Measurements from ENCODE around the gene ITGA8.
"Not testable (repeated sequence)": the region's sequence is repeated elsewhere in the genome, so short reads cannot be mapped to it uniquely, and the experiment has no call there.

Gene ITGA8

GRCh38 chr10:15684768-15685167, 35.0 kb downstream of the ITGA8 start:
- no peak for DNase-seq

- no peak for DNase-seq
Observed at GRCh38 chr10:15681076-15681475, 38.6 kb downstream of the ITGA8 start.

DNA sequence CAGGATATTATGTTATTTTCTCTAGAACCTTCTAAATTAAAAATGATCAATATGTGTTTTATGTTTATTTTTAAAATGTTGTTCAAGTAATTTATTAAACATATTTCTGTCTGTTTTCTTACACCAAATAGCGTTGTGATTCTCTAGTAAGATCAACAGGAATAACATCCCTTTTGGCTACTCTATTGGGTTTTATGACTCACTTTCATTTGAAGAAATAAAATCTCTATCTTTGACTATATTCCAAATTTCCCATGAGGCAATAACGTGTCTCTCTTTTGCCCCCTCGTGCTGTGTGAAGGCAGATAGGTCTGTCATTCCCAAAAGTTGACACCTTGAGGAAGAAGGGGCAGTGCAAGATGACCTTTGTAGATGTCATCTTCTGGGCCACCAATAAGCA, 40.9 kb downstream of the ITGA8 start:
- no peak for DNase-seq

DNA sequence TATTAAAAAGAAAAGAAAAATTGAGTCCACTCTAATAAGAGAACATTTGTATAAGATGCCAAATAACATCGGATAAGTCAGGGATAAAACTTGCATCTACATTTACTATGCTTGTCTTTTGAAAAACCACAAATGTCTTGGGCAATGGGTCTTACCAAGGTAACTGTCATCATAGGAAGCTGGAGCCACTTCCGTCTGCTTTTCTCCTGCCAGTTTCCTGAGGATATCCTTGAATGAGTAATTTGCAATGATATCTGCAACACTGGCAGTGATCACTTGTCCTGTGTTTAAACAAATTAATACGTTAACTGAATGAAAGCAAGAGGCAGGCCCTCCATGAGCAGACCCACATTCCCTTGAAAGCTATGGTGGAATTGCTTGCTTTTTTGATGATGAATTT, 47.3 kb downstream of the ITGA8 start:
- no peak for DNase-seq

DNA sequence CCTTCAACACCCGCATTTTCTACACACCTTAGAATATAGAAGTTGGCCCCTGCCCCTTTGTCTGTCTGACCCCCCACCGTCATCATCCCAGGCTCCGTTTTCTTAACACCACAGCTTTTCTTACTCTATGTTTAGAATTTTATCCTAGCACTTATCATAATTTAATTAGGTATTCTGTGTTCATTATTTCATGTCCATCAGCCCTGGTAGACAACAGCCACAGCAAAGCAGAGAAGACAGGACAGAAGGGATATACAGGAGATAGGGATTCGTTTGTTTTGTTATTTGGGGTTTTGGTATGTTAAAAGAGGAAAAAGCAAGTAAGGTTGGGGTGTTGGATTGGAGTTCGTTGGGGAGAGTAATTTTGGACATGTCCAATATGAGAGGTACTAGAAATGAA, 48.8 kb downstream of the ITGA8 start:
- DNase-seq, result no peak

DNA sequence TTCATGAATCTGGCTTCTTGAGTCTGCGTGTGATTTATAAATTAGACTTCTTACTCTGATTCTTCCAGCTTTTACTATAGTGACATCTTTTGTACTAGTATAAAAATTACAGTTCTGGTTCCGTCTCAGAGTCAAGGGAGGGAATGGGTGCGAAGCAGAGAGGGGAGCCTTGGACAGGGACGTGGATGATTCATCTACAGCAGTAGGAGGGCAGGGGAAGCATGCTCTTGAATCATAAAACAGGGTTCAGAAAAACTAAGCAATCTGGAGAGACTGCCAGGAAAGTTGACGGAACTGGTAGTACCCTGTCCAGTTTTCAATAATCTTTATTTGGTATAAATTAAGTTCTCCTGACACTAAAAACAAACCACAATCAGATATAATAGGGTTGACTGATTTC, 58.1 kb downstream of the ITGA8 start:
- peak in 1 of 51 donors; percentile 2 for DNase-seq

GRCh38 chr10:15660990-15661389, 58.7 kb downstream of the ITGA8 start:
- no peak for DNase-seq

GRCh38 chr10:15658069-15658702, 61.5 kb downstream of the ITGA8 start:
- DNase-seq, result no peak

DNA sequence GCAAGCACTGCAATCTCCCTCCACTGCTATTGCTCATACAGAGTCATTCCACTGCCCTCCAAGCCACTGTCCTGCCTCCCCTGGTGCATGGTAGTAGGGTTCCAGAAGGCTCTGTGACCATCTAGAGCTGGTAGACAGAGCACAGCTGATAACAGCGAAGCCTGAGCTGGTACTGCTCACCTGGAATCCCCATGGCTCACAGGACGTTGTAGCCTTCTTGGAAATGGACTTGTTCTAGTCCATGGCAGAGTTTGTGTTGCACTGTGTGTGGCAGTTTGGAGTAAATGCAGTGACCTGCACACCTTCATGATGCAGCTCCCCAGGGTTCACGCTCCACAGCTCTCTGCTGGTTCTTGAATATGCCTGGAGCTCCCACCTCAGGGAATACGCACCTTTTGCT, 67.0 kb downstream of the ITGA8 start:
- no peak for DNase-seq

- no peak for DNase-seq
Observed at GRCh38 chr10:15652117-15652516, 67.6 kb downstream of the ITGA8 start.

DNA sequence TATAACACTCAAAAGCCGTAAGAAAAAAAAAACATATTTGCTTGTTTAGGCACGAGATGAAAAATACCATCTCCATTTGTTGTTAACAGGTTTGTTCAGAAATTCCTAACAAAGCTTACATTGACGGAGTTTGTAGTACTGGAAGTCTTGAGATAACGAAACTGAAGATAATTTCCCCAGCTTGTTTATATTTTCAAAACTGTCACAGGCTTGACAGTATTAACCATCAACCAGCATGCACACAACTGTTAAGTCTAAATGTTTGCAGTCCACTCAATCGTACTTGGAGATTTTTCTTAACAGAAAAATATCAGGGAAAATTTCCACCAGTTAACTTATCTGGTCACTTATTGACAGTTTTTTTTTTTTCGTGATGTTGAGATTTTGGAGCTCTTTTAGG, 68.5 kb downstream of the ITGA8 start:
- no peak for DNase-seq

- DNase-seq, result no peak
Observed at GRCh38 chr10:15642095-15642494, 77.6 kb downstream of the ITGA8 start.

DNA sequence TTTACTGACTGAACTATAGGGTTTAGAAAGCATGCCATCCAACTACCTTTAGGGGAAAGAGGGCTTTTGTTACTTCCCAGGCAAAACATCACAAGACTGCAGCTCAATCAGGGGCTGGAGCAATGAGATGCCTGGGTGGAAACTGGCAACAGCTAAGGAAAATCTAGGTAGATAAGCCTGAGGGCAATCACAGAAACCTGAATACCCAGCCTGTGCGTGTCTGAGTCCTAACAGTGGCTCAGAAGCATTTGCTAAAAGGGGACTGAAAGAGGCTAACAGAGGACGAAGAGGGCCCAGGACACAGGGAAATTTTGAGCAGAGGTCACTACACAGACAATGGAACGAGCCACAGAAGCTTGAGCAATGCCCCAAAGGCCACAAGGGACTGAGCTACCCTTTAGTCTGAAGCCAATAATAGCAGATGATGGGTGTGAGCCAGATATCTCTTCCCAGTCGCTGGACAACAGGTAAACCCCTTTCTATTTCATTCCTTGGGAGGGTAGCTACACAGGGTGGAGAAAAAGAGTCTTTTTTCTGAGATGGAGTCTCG, 79.1 kb downstream of the ITGA8 start:
- DNase-seq, result no peak

GRCh38 chr10:15636446-15636845, 83.3 kb downstream of the ITGA8 start:
- peak in 1 of 51 donors; percentile 21 for DNase-seq

GRCh38 chr10:15632456-15633091, 87.1 kb downstream of the ITGA8 start:
- no peak for DNase-seq

DNA sequence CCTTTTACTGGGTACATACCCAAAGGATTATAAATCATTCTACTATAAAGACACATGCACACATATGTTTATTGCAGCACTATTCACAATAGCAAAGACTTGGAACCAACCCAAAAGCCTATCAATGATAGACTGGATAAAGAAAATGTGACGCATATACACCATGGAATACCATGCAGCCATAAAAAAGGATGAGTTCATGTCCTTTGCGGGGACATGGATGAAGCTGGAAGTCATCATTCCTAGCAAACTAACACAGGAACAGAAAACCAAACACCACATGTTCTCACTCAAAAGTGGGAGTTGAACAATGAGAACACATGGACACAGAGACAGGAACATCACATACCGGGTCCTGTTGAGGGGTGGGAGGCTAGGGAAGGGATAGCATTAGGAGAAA, 88.5 kb downstream of the ITGA8 start:
- DNase-seq, result not testable (repeated sequence)

- no peak for DNase-seq
Observed at GRCh38 chr10:15630353-15630752, 89.4 kb downstream of the ITGA8 start.

DNA sequence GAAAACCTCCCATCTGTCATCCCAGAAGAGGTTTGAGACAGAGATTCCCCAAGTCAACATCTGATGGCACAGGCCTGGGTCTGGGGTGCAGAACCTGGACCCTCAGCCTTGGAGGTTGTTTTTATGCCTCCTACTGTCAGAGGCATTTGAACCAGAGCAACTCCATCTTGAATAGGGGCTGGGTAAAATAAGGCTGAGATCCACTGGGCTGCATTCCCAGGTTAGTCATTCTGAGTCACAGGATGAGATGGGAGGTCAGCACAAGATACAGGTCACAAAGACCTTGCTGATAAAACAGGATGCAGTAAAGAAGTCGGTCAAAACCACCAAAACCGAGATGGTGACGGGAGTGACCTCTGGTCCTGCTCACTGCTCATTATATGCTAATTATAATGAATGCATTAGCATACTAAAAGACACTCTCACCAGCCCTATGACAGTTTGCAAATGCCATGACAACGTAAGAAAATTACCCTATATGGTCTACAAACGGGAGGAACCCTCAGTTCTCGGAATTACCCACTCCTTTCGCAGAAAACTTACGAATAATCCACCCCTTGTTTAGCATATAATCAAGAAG, 92.0 kb downstream of the ITGA8 start:
- no peak for DNase-seq

DNA sequence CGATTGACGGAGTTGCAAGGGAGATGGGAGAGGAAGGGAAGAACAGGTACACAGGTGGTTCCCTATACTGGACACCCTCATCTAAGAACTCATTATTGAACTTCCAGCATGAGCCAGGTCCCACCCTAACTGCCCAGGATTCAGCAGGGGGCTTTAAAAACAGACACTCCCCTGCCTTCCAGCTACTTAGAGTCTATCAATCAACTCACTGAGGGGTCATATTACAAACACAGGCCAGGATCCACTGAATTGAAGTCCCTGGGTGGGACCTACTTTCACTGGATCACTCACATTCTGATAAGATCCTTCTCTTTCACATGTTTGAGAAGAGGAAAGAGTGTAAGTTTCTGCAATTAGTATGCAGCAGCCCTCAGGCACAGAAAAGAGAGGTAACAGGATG, 92.8 kb downstream of the ITGA8 start:
- DNase-seq, result no peak

DNA sequence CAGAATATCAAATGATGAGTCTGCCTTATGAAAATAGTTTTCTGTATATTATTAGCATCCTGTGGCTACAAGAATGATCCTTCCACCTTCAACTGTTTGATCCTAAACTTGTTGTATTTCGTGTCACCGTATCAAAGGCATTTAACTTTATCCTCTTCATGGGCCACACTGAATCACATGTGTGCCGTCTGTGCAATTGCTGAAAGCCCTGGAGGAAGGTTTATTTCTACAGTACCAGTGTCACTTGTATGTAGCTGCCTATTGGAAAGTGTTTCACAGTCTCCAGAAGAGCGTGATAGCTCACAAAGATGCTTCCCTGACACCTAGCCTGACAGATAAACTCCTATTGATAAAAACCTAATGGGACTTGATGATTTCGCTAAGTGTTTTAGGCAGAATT, 94.5 kb downstream of the ITGA8 start:
- no peak for DNase-seq

DNA sequence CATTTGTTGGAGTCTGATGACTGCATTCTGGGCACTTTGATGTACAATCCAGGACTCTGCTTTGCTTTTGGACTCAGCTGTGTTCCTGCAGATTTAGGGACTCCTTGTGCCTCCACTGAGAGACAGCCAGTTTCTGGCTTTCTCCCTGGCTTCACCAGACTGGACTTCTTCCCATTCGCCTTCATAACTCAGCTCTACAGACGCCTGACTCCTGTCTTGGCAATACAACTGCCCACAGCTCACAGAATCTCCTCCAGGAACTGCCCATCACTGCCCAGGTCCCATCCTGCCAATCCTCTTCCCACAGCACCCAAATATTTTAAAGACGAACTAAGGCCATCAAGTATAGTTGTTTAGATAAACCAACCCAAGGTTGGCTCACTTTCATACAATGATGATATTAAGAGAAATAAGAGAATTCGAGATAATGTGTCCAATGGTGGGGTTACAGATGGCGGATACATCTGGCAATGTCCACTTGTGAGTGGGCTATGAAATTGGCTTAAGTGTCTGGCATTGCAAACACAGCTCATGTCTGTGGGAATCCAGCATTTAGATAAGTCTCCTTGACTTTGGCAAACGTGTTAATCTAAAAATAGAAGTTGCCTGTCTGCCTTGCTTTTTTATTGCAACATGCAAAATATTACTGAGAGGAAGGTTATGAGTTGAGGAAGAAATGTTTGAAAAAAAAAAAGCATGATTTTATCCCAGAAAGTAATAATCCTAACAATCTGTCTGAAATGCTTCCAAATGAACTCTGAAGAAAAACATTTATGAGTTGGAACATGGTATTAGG, 95.1 kb downstream of the ITGA8 start:
- DNase-seq, result no peak

GRCh38 chr10:15620836-15621515, 98.7 kb downstream of the ITGA8 start:
- DNase-seq, result no peak

All from hypothalamus (tissue), 51 donors.